ENCODE data around the gene HNRNPUL2.
"Not testable (repeated sequence)": the region's sequence is repeated elsewhere in the genome, so short reads cannot be mapped to it uniquely, and the experiment has no call there.

- not testable (repeated sequence) for TF ChIP-seq CTCF, POLR2AphosphoS5, EP300 (IDR thresholded peaks at IDR 0.05)
These were observed 2.8 kb upstream of the HNRNPUL2 start for GRCh38 chr11:62730076-62730475.
